Fibroblast of villous mesenchyme (primary cell): ENCODE measurements around the gene CREBRF. TPM values are rescaled to one million over a fixed set of nuclear protein-coding genes. Genes with fewer than 3 reads are reported as not detected.
A peak's percentile ranks its signal among the peaks of the same experiment; 100 is the strongest.
"Not testable (repeated sequence)": the region's sequence is repeated elsewhere in the genome, so short reads cannot be mapped to it uniquely, and the experiment has no call there.

Source experiments
- DNase-seq: peaks from one replicate; pipeline ENCODE4 v3.0.0-alpha.2; 2010; ENCODE audit warnings: low read depth
- H3K4me3 ChIP-seq: 2 replicates; pipeline ENCODE4 v1.5.1; 2011; ENCODE audit warnings: low read depth, mild to moderate bottlenecking, low read length
- total RNA-seq: library from RNA; depleted of rRNA; stranded (reverse); fragments of >200 nt; gene quantifications from 2 replicates; pipeline ENCODE4 v1.2.3, GENCODE V29; 2012
- TF ChIP-seq, protein P1 (sequence below): IDR thresholded peaks from 2 replicates; pipeline ENCODE4 v1.5.1; 2012; ENCODE audit warnings: low read depth, mild to moderate bottlenecking, low read length; ENCODE audit not compliant: insufficient read depth

The CREBRF gene
- total RNA-seq, 1 donor = 15.5 TPM

- TF ChIP-seq, protein P1, sequence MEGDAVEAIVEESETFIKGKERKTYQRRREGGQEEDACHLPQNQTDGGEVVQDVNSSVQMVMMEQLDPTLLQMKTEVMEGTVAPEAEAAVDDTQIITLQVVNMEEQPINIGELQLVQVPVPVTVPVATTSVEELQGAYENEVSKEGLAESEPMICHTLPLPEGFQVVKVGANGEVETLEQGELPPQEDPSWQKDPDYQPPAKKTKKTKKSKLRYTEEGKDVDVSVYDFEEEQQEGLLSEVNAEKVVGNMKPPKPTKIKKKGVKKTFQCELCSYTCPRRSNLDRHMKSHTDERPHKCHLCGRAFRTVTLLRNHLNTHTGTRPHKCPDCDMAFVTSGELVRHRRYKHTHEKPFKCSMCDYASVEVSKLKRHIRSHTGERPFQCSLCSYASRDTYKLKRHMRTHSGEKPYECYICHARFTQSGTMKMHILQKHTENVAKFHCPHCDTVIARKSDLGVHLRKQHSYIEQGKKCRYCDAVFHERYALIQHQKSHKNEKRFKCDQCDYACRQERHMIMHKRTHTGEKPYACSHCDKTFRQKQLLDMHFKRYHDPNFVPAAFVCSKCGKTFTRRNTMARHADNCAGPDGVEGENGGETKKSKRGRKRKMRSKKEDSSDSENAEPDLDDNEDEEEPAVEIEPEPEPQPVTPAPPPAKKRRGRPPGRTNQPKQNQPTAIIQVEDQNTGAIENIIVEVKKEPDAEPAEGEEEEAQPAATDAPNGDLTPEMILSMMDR = no peak
- no peak overlapping the region for H3K4me3 ChIP-seq
Measured at GRCh38 chr5:173035904-173036707, 20.0 kb upstream of the CREBRF start.

DNA sequence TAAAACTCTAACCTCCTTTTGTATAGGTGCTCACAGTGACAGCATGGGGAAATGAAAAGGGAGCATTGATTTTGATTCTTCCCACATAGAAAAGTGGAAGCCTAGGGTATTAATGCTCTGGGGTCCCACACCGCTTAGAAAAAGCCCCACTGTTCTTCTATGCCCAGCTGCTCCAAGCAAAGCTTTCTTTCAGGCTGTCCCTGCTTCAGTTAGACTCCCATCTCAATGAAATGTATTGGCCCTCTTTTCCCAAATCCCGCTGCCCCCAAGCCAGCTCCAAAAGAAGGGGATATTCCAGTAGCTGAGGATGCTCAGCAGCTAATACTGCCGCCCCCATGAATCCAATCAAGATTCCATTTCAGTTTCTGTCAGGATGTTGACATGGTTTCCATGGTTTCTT lies 17.0 kb upstream of the CREBRF start:
- TF ChIP-seq, protein P1 = no peak
- H3K4me3 ChIP-seq = no peak overlapping the region
- no peak for DNase-seq

More at GRCh38 chr5:173035904-173036707, 20.0 kb upstream of the CREBRF start:
- no peak for DNase-seq

DNA sequence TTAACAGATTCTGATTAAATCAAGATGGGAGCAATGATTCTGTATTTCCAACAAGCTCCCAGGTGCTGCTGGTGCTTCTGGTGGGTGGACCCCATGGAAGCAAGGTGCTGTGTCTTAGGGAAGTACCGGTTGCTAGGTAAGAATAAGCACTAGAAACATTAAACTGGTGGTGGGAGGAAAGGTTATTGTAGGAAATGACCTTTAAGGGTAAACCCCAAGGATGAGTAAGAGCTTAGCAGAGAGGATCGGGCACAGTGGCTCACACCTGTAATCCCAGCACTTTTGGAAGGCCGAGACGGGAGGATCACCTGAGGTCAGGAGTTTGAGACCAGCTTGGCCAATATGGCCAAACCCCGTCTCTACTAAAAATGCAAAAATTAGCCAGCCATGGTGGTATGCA lies 16.2 kb upstream of the CREBRF start:
- H3K4me3 ChIP-seq = no peak overlapping the region
- DNase-seq = no peak
- TF ChIP-seq, protein P1 = no peak

DNA sequence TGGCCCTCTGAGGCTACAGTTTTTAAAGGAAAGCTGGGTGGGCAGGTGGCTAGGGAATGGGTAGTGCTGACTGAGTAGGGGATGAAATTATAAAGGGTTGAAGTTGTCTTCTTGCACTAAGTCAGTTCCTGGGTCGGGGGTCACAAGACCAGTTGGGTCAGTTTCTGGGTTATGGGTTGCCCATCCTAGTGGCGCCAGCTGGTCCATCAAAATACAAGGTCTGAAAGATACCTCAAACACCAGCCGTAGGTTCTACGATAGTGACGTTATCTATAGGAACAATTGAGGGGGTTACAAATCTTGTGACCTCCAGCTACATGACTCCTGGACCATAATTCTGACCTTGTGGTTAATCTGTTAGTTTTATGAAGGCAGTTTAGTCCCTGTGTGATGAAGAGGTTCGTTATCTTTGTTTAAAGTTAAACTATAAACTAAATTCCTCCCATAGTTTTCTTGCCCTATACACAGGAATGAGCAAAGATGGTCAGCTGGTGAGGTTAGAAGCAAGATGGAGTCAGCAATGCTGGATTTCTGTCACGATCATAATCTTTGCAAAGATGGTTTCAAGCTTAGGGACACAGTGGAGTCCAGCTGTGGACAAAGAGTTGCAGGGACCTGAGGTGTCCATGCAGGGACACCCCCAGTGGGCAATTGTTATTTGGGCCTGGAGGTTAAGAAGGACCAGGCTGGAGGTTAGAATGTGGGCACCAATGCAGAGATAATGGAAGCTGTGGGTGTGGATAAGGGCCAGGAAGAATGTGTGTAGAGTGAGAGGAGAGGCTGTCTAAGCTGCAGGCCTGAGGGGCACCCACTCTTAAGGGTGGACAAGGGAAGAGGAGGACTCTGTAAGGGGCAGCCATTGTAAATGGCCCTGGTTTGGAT lies 14.0 kb upstream of the CREBRF start:
- TF ChIP-seq, protein P1 = no peak
- peak; percentile 87 for DNase-seq
- H3K4me3 ChIP-seq = no peak overlapping the region

DNA sequence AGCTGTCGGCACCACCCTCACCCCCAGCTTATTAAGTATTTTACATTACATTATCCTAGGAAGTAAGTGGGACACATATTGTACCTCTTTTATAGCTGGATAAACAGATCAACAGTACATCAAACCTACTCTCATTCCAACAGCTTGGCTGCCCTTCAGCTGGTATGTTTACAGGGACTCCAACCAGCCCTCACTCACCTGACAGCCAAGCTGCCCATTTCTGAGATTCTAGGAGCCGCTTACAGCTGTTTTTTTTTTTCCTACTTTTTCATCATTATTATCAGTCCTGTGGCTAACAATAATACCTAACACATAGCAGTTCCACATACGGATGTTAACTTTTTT lies 13.4 kb upstream of the CREBRF start:
- no peak for DNase-seq
- TF ChIP-seq, protein P1 = no peak
- H3K4me3 ChIP-seq = no peak overlapping the region

DNA sequence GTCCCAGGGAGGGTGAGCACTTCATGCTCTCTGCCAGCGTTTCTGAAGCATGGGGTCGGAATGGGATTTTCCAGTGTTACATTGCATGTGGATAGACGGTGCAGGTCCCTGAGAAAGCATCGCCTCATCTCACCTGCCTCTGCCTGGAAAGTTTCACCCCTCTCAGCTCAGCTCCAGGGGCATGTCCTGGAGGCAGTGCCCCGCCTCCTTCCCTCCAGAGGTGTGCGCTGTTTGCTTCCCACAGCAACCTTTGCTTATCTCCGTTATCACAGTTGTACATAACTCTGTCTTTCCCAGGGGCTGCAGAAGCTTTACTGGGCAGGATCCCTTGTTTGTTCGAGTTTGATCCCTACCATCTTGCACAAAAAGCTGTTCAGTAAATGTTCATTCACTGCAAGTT lies 10.7 kb upstream of the CREBRF start:
- H3K4me3 ChIP-seq = no peak overlapping the region
- TF ChIP-seq, protein P1 = no peak
- peak; percentile 35 for DNase-seq

DNA sequence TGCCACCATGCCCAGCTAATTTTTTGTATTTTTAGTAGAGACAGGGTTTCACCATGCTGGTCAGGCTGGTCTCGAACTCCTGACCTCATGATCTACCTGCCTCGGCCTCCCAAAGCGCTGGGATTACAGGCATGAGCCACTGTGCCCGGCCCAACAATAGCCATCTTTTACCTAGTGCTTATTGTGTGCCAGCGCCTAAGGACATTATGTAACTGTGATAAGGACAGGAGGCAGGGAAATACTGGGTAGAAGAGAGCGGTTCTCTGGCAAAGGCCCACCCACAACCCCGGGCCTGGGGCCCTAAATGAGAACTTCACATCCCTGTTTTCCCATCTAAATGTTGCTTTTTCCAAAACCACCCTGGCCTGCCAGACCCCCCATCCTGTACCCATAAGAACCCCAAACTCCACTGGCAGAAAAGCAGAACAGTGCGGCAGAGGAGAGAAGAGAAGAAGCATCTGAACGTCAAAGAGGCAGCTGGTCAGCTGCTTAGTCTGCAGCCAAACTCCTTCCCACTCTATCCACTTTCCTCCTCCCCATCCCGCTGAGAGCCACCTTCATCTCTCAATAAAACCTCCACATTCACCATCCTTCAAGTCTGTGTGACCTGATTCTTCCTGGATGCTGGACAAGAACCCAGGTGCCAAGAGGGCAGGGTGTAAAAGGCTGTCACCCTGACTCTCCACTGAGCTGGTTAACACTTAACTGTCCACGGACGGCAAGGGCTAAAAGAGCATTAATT lies 8.9 kb upstream of the CREBRF start:
- H3K4me3 ChIP-seq, DNase-seq: not testable (repeated sequence)
